Endothelial cell (in vitro differentiated cells): Measurements from ENCODE around the gene COL25A1. TPM values are rescaled to one million over a fixed set of nuclear protein-coding genes. Genes with fewer than 3 reads are reported as not detected.

ENCODE experiments used
- DNase-seq: peaks from one replicate; pipeline ENCODE4 v3.0.0; 2021; ENCODE audit warnings: low spot score
- H3K27ac Mint-ChIP-seq: one replicate; pipeline ENCODE4 v1.8.0; 2021; ENCODE audit warnings: mixed read lengths, inconsistent platforms; ENCODE audit not compliant: unreplicated experiment
- H3K27me3 Mint-ChIP-seq: one replicate; pipeline ENCODE4 v1.8.0; 2021; ENCODE audit warnings: mild to moderate bottlenecking, moderate library complexity, mixed read lengths, inconsistent platforms; ENCODE audit not compliant: unreplicated experiment
- H3K36me3 Mint-ChIP-seq: one replicate; pipeline ENCODE4 v1.8.0; 2021; ENCODE audit warnings: mild to moderate bottlenecking, low read depth, mixed read lengths, inconsistent platforms; ENCODE audit not compliant: unreplicated experiment
- H3K4me1 Mint-ChIP-seq: one replicate; pipeline ENCODE4 v1.8.0; 2021; ENCODE audit warnings: mild to moderate bottlenecking, mixed read lengths, inconsistent platforms; ENCODE audit not compliant: unreplicated experiment
- H3K4me3 Mint-ChIP-seq: one replicate; pipeline ENCODE4 v1.8.0; 2021; ENCODE audit warnings: mild to moderate bottlenecking, mixed read lengths, inconsistent platforms; ENCODE audit not compliant: unreplicated experiment
- H3K9me3 Mint-ChIP-seq: one replicate; pipeline ENCODE4 v1.8.0; 2021; ENCODE audit warnings: mixed read lengths, inconsistent platforms; ENCODE audit not compliant: unreplicated experiment
- total RNA-seq: library from RNA; stranded (reverse); fragmentation: NEBNext Ultra II Directional; extraction: Animal tissue kit (Norgen Biotek cat#: 25700); gene quantifications from one replicate; pipeline ENCODE4 v1.2.1, GENCODE V29; 2021; ENCODE audit not compliant: unreplicated experiment
- TF ChIP-seq, protein P1 (sequence below): fragments of 200-600 bp; sonication (generic); IDR thresholded peaks from one replicate; pipeline ENCODE4 v1.5.0; 2021; ENCODE audit warnings: antibody characterized with exemption; ENCODE audit not compliant: unreplicated experiment

COL25A1 gene
- total RNA-seq, 1 donor from 2014 or later, result 22.7 TPM

- Mint-ChIP-seq H3K4me3 (no peak overlapping the region), H3K27me3 (no peaks in the 10 kb centered on the region), H3K36me3 (no peaks in the 10 kb centered on the region), H3K4me1 (peaks cover 3% of the 10 kb centered on the region), H3K27ac (no peak overlapping the region), H3K9me3 (no peaks in the 10 kb centered on the region)
- TF ChIP-seq, protein P1, sequence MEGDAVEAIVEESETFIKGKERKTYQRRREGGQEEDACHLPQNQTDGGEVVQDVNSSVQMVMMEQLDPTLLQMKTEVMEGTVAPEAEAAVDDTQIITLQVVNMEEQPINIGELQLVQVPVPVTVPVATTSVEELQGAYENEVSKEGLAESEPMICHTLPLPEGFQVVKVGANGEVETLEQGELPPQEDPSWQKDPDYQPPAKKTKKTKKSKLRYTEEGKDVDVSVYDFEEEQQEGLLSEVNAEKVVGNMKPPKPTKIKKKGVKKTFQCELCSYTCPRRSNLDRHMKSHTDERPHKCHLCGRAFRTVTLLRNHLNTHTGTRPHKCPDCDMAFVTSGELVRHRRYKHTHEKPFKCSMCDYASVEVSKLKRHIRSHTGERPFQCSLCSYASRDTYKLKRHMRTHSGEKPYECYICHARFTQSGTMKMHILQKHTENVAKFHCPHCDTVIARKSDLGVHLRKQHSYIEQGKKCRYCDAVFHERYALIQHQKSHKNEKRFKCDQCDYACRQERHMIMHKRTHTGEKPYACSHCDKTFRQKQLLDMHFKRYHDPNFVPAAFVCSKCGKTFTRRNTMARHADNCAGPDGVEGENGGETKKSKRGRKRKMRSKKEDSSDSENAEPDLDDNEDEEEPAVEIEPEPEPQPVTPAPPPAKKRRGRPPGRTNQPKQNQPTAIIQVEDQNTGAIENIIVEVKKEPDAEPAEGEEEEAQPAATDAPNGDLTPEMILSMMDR, result no peak
- no peak for DNase-seq
Observed at GRCh38 chr4:109254845-109255244, 47.6 kb downstream of the COL25A1 start.

- DNase-seq, result no peak
- TF ChIP-seq, protein P1, result no peak
- Mint-ChIP-seq H3K27ac (no peak overlapping the region), H3K27me3 (no peaks in the 10 kb centered on the region), H3K36me3 (no peaks in the 10 kb centered on the region), H3K4me1 (peaks cover 3% of the 10 kb centered on the region), H3K4me3 (no peak overlapping the region), H3K9me3 (no peaks in the 10 kb centered on the region)
Observed at GRCh38 chr4:109251396-109251795, 51.1 kb downstream of the COL25A1 start.

DNA sequence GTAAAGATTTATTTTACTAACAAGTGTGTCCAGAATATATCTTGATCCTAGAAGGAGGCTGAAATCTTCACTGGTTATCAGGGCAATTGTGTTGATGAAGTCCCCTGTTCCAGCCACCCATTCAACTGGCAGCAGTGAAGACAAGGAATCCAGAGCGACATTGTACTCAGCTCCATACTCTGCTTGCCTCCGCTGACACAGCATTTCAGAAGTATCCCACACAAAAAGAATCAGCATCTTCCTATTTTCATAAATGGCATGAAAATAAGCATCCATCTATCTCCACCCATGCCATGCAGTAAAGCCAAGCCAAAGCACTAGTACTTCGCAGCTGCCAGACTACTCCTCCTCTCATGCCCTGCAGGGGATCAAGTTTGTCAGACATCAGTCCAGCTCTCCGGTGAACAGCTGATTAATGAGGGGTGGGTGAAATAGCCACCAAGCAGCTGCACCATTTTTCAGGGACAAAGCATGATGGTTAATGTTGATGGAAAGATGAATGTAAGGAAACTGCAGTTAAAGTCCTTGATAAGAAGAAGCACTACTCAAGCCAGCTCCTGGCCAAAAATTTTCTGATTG is 54.0 kb downstream of the COL25A1 start:
- Mint-ChIP-seq H3K4me3 (no peak overlapping the region), H3K9me3 (no peaks in the 10 kb centered on the region), H3K27ac (no peak overlapping the region), H3K4me1 (peaks cover 3% of the 10 kb centered on the region), H3K27me3 (no peaks in the 10 kb centered on the region), H3K36me3 (no peaks in the 10 kb centered on the region)
- TF ChIP-seq, protein P1, result no peak
- no peak for DNase-seq

DNA sequence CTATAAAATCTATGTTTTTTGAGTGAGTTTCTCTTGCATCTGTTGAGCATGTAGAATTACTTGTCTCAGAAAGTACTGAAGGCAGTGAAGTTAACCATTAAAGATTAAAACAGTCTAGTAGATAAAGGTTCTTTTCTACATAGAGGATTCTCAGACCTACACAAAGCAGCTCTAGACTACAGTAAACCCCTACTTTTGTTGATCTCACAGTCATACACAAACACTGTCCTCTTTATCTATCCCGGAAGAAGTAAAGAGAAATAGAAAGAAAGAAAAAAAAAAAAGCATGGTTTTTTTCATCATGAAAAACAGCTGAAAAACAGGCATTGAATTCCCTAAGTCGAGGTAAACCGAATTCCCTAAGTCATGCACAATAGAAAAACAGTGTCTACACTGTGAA is 58.6 kb downstream of the COL25A1 start:
- no peak for DNase-seq
- H3K36me3 Mint-ChIP-seq, result no peaks in the 10 kb centered on the region

GRCh38 chr4:109238746-109239145 is 63.7 kb downstream of the COL25A1 start:
- H3K4me3 Mint-ChIP-seq, result no peak overlapping the region
- H3K27ac Mint-ChIP-seq, result no peak overlapping the region
- no peaks in the 10 kb centered on the region for H3K27me3 Mint-ChIP-seq
- H3K9me3 Mint-ChIP-seq, result no peaks in the 10 kb centered on the region
- no peak for DNase-seq
- TF ChIP-seq, protein P1, result no peak
- H3K4me1 Mint-ChIP-seq, result no peaks in the 10 kb centered on the region
- H3K36me3 Mint-ChIP-seq, result no peaks in the 10 kb centered on the region

More for the DNA sequence above, 58.6 kb downstream of the COL25A1 start:
- Mint-ChIP-seq H3K27me3 (no peaks in the 10 kb centered on the region), H3K4me1 (no peaks in the 10 kb centered on the region), H3K9me3 (no peaks in the 10 kb centered on the region), H3K27ac (no peak overlapping the region), H3K4me3 (no peak overlapping the region)
- TF ChIP-seq, protein P1, result no peak
